ENCODE measurements around the gene PDE8A.

Gene PDE8A

GRCh38 chr15:85116925-85117646 is 135.4 kb downstream of the PDE8A start:
- WGBS, 2 experiments = 91 to 95% methylated on average over 5 of the region's 5 CpGs
- Histone ChIP-seq H3K4me1 (ENCODE audit: control insufficient read depth, insufficient read depth, low read length) (no peaks in the 10 kb centered on the region), H3K9me3 (ENCODE audit: control insufficient read depth, low read length) (no peaks in the 10 kb centered on the region), H3K36me3 (ENCODE audit: control insufficient read depth, insufficient read depth, low read length) (no peaks in the 10 kb centered on the region), H3K27me3 (ENCODE audit: control insufficient read depth, insufficient read depth, low read length, poor library complexity, severe bottlenecking) (no peaks in the 10 kb centered on the region), H3K27ac (ENCODE audit: insufficient read depth, low read depth, low read length, poor library complexity, severe bottlenecking) (no peak overlapping the region), H3K4me3 (ENCODE audit: insufficient read depth, low read depth, low read length) (no peak overlapping the region)

GRCh38 chr15:85118173-85118572 is 136.5 kb downstream of the PDE8A start:
- H3K36me3 ChIP-seq (ENCODE audit: control insufficient read depth, insufficient read depth, low read length) = no peaks in the 10 kb centered on the region
- H3K4me3 ChIP-seq (ENCODE audit: insufficient read depth, low read depth, low read length) = no peak overlapping the region
- no peak overlapping the region for H3K27ac ChIP-seq (ENCODE audit: insufficient read depth, low read depth, low read length, poor library complexity, severe bottlenecking)
- H3K4me1 ChIP-seq (ENCODE audit: control insufficient read depth, insufficient read depth, low read length) = no peaks in the 10 kb centered on the region
- H3K9me3 ChIP-seq (ENCODE audit: control insufficient read depth, low read length) = no peaks in the 10 kb centered on the region
- H3K27me3 ChIP-seq (ENCODE audit: control insufficient read depth, insufficient read depth, low read length, poor library complexity, severe bottlenecking) = no peaks in the 10 kb centered on the region
- WGBS, 2 experiments = 91 to 95% methylated on average over 4 of the region's 4 CpGs

- Histone ChIP-seq H3K4me3 (ENCODE audit: insufficient read depth, low read depth, low read length) (no peak overlapping the region), H3K27ac (ENCODE audit: insufficient read depth, low read depth, low read length, poor library complexity, severe bottlenecking) (no peak overlapping the region), H3K4me1 (ENCODE audit: control insufficient read depth, insufficient read depth, low read length) (no peaks in the 10 kb centered on the region), H3K36me3 (ENCODE audit: control insufficient read depth, insufficient read depth, low read length) (no peaks in the 10 kb centered on the region), H3K27me3 (ENCODE audit: control insufficient read depth, insufficient read depth, low read length, poor library complexity, severe bottlenecking) (no peaks in the 10 kb centered on the region), H3K9me3 (ENCODE audit: control insufficient read depth, low read length) (no peaks in the 10 kb centered on the region)
- WGBS, 2 experiments = 95 to 96% methylated on average over 2 of the region's 2 CpGs
Measured at GRCh38 chr15:85118581-85118980, 136.9 kb downstream of the PDE8A start.

DNA sequence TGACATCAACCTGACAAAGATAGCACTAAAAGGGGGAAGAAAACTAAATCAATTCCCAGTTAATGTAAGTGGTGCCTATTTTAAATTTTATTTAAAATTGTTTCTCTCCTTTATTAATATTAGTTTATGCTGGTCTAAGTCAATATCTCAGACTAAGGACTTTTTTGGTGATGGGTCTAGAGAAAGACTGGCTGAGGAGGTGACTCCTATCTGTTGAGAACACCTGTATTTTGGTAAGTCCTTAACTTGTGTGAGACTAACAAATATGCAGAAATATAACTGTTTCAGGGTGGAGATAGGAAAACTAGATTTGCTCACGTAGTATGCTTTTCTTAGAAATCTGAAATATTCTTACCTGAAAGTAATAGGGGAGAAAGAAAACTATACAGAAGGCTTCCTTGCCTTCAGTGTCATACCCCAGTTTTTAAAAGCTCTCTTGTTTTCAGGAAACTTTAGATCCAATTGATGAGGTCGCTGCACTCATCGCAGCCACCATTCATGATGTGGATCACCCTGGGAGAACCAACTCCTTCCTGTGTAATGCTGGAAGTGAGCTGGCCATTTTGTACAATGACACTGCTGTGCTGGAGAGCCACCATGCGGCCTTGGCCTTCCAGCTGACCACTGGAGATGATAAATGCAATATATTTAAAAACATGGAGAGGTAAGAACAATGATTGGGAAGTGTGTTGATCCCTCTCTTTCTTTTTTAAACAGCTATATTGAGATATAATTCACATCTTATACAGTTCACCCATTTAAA is 138.9 kb downstream of the PDE8A start:
- no peak overlapping the region for H3K4me3 ChIP-seq (ENCODE audit: insufficient read depth, low read depth, low read length)
- no peak overlapping the region for H3K27ac ChIP-seq (ENCODE audit: insufficient read depth, low read depth, low read length, poor library complexity, severe bottlenecking)
- no peaks in the 10 kb centered on the region for H3K27me3 ChIP-seq (ENCODE audit: control insufficient read depth, insufficient read depth, low read length, poor library complexity, severe bottlenecking)
- no peaks in the 10 kb centered on the region for H3K4me1 ChIP-seq (ENCODE audit: control insufficient read depth, insufficient read depth, low read length)
- WGBS, 2 experiments = 94 to 95% methylated on average over 4 of the region's 4 CpGs
- H3K9me3 ChIP-seq (ENCODE audit: control insufficient read depth, low read length) = no peaks in the 10 kb centered on the region
- no peaks in the 10 kb centered on the region for H3K36me3 ChIP-seq (ENCODE audit: control insufficient read depth, insufficient read depth, low read length)

GRCh38 chr15:85124173-85124572 is 142.5 kb downstream of the PDE8A start:
- H3K4me3 ChIP-seq (ENCODE audit: insufficient read depth, low read depth, low read length) = no peak overlapping the region
- H3K9me3 ChIP-seq (ENCODE audit: control insufficient read depth, low read length) = no peaks in the 10 kb centered on the region
- H3K36me3 ChIP-seq (ENCODE audit: control insufficient read depth, insufficient read depth, low read length) = no peaks in the 10 kb centered on the region
- 90 to 95% methylated on average over 1 of the region's 1 CpG for WGBS, 2 experiments
- no peaks in the 10 kb centered on the region for H3K4me1 ChIP-seq (ENCODE audit: control insufficient read depth, insufficient read depth, low read length)
- H3K27me3 ChIP-seq (ENCODE audit: control insufficient read depth, insufficient read depth, low read length, poor library complexity, severe bottlenecking) = no peaks in the 10 kb centered on the region
- H3K27ac ChIP-seq (ENCODE audit: insufficient read depth, low read depth, low read length, poor library complexity, severe bottlenecking) = no peak overlapping the region

- 72 to 78% methylated on average over 4 of the region's 4 CpGs for WGBS, 2 experiments
- Histone ChIP-seq H3K4me1 (ENCODE audit: control insufficient read depth, insufficient read depth, low read length) (no peaks in the 10 kb centered on the region), H3K9me3 (ENCODE audit: control insufficient read depth, low read length) (no peaks in the 10 kb centered on the region), H3K27ac (ENCODE audit: insufficient read depth, low read depth, low read length, poor library complexity, severe bottlenecking) (no peak overlapping the region), H3K4me3 (ENCODE audit: insufficient read depth, low read depth, low read length) (no peak overlapping the region), H3K36me3 (ENCODE audit: control insufficient read depth, insufficient read depth, low read length) (no peaks in the 10 kb centered on the region), H3K27me3 (ENCODE audit: control insufficient read depth, insufficient read depth, low read length, poor library complexity, severe bottlenecking) (no peaks in the 10 kb centered on the region)
Measured at GRCh38 chr15:85125056-85125661, 143.5 kb downstream of the PDE8A start.

- no peaks in the 10 kb centered on the region for H3K4me1 ChIP-seq (ENCODE audit: control insufficient read depth, insufficient read depth, low read length)
- H3K4me3 ChIP-seq (ENCODE audit: insufficient read depth, low read depth, low read length) = no peak overlapping the region
- H3K27me3 ChIP-seq (ENCODE audit: control insufficient read depth, insufficient read depth, low read length, poor library complexity, severe bottlenecking) = no peaks in the 10 kb centered on the region
- H3K36me3 ChIP-seq (ENCODE audit: control insufficient read depth, insufficient read depth, low read length) = no peaks in the 10 kb centered on the region
- no peak overlapping the region for H3K27ac ChIP-seq (ENCODE audit: insufficient read depth, low read depth, low read length, poor library complexity, severe bottlenecking)
- no peaks in the 10 kb centered on the region for H3K9me3 ChIP-seq (ENCODE audit: control insufficient read depth, low read length)
Measured at GRCh38 chr15:85128621-85129020, 147.0 kb downstream of the PDE8A start.

DNA sequence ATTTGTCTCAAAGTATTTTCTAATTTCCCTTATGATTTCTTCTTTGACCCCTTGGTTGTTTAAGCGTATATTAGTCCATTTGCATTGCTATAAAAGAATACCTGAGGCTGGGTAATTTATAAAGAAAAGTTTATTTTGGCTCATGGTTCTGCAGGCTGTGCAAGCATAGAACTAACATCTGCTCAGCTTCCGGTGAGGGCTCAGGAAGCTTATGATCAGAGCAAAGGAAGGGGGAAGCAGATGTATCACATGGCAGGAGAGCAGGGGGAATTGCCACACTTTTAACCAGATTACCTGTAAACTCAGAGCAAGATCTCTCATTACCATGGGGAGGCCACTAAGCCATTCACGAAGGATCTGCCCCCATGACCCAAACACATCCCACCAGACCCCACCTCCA is 148.2 kb downstream of the PDE8A start:
- no peaks in the 10 kb centered on the region for H3K36me3 ChIP-seq (ENCODE audit: control insufficient read depth, insufficient read depth, low read length)
- H3K27me3 ChIP-seq (ENCODE audit: control insufficient read depth, insufficient read depth, low read length, poor library complexity, severe bottlenecking) = no peaks in the 10 kb centered on the region
- no peaks in the 10 kb centered on the region for H3K9me3 ChIP-seq (ENCODE audit: control insufficient read depth, low read length)
- H3K27ac ChIP-seq (ENCODE audit: insufficient read depth, low read depth, low read length, poor library complexity, severe bottlenecking) = no peak overlapping the region
- WGBS, 2 experiments = 91 to 93% methylated on average over 2 of the region's 3 CpGs
- no peak overlapping the region for H3K4me3 ChIP-seq (ENCODE audit: insufficient read depth, low read depth, low read length)
- no peaks in the 10 kb centered on the region for H3K4me1 ChIP-seq (ENCODE audit: control insufficient read depth, insufficient read depth, low read length)

DNA sequence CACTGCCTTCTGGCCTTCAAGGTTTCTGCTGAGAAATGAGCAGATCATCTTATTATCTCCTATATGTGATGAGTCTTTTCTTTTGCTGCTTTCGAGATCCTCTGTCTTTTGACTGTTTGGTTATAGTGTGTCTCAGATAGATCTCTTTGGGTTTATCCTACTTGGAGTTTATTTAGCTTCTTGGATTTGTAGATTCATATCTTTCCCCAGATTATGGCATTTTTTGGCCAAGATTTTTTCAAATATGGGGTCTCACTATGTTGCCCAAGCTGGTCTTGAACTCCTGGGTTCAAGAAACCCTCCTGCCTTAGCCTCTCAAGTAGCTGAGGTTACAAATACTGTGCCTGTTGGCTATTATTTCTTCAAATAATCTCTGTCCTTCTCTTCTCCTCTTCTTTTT is 150.3 kb downstream of the PDE8A start:
- H3K27ac ChIP-seq (ENCODE audit: insufficient read depth, low read depth, low read length, poor library complexity, severe bottlenecking) = no peak overlapping the region
- no peak overlapping the region for H3K4me3 ChIP-seq (ENCODE audit: insufficient read depth, low read depth, low read length)
- no peaks in the 10 kb centered on the region for H3K36me3 ChIP-seq (ENCODE audit: control insufficient read depth, insufficient read depth, low read length)
- no peaks in the 10 kb centered on the region for H3K4me1 ChIP-seq (ENCODE audit: control insufficient read depth, insufficient read depth, low read length)
- no peaks in the 10 kb centered on the region for H3K27me3 ChIP-seq (ENCODE audit: control insufficient read depth, insufficient read depth, low read length, poor library complexity, severe bottlenecking)
- 100% methylated on average over 1 of the region's 1 CpG for WGBS, 2 experiments
- H3K9me3 ChIP-seq (ENCODE audit: control insufficient read depth, low read length) = no peaks in the 10 kb centered on the region

DNA sequence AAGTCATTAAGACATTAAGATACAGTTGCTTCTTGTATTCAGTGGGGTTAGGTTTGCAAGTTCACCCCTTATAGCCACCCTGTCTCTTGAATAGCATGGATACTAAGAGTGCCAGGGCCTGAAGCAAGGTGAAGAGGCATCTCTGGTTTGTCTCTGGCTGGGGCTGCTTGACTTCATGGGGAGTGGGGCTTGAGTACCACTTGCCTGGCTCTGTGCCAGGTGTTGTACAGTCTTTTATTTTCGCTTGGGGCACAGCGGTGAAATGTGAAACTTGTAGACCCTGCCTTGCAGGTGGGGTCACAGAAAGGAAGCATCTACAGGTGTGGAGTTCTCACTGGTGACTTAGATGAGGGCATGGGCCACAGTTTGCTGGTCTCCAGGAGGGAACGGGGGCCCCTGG is 152.1 kb downstream of the PDE8A start:
- no peak overlapping the region for H3K4me3 ChIP-seq (ENCODE audit: insufficient read depth, low read depth, low read length)
- H3K27ac ChIP-seq (ENCODE audit: insufficient read depth, low read depth, low read length, poor library complexity, severe bottlenecking) = no peak overlapping the region
- WGBS, 2 experiments = 93 to 97% methylated on average over 3 of the region's 3 CpGs
- H3K9me3 ChIP-seq (ENCODE audit: control insufficient read depth, low read length) = no peaks in the 10 kb centered on the region
- no peaks in the 10 kb centered on the region for H3K36me3 ChIP-seq (ENCODE audit: control insufficient read depth, insufficient read depth, low read length)
- H3K4me1 ChIP-seq (ENCODE audit: control insufficient read depth, insufficient read depth, low read length) = peaks cover 10% of the 10 kb centered on the region
- no peaks in the 10 kb centered on the region for H3K27me3 ChIP-seq (ENCODE audit: control insufficient read depth, insufficient read depth, low read length, poor library complexity, severe bottlenecking)

Measured in ectodermal cell (in vitro differentiated cells).